HCT116 (cell line): ENCODE data around the gene RAD51AP1. TPM values are rescaled to one million over a fixed set of nuclear protein-coding genes. Genes with fewer than 3 reads are reported as not detected.

ENCODE experiments used
- ATAC-seq: fragments of 200-7000 bp; cut with Tn5 transposase; 2 replicates; pipeline ENCODE4 v1.9.1; 2020; ENCODE audit warnings: mild to moderate bottlenecking, moderate library complexity
- BruUV-seq: library from RNA; stranded (reverse); fragments of 400-500 nt; replicated peaks from 2 replicates; lab custom pipeline; 2021; lab: Mats Ljungman, UMichigan
- CTCF ChIA-PET: fragments of 300-600 bp; sonication (Branson Sonifier 250); formaldehyde crosslinking; loops from one replicate; lab custom pipeline; 2021; ENCODE audit warnings: antibody characterized with exemption; lab: Charles Lee
- POLR2A ChIA-PET: fragments of 300-600, 350-600 bp; sonication (Branson Sonifier 250); formaldehyde crosslinking; loops from one replicate; lab custom pipeline; 2021; ENCODE audit warnings: antibody characterized with exemption; lab: Charles Lee
- RAD21 ChIA-PET, 2 experiments: fragments of 300-600 bp; sonication (Branson Sonifier 250); formaldehyde crosslinking; loops; one replicate each; lab custom pipeline; 2023; ENCODE audit warnings: low total read pairs in 2 of 2; ENCODE audit not compliant: uncharacterized antibody in 2 of 2, unreplicated experiment in 2 of 2, low non-redundant PET in 1 of 2; lab: Charles Lee
- DNase-seq: peaks from one replicate; pipeline ENCODE4 v3.0.0-alpha.2; 2010; ENCODE audit warnings: low read depth, low spot score
- H2AFZ ChIP-seq: fragments of 200-600 bp; shearing (Covaris generic), sonication (generic); 2 replicates; pipeline ENCODE4 v1.6.1; 2017; ENCODE audit warnings: low read depth, mixed run types, mixed read lengths, antibody characterized with exemption, low read length; ENCODE audit not compliant: poor library complexity, severe bottlenecking
- H3K27ac ChIP-seq: 2 replicates; pipeline ENCODE4 v1.5.1; 2012; ENCODE audit warnings: low read depth, low read length
- H3K27me3 ChIP-seq: fragments of 200-600 bp; sonication (generic); 2 replicates; pipeline ENCODE4 v1.6.1; 2016; ENCODE audit warnings: mixed run types, low read length, mixed read lengths; ENCODE audit not compliant: insufficient read depth
- H3K36me3 ChIP-seq, 2 experiments: fragments of 200-500 bp in 1 of 2; fragments of 200-600 bp in 1 of 2; sonication (Bioruptor generic) in 1 of 2; sonication (generic) in 1 of 2; 2 replicates each; pipeline versions ENCODE4 v1.5.1 to v1.6.1; 2014 to 2016; ENCODE audit warnings: low read length in 2 of 2, inconsistent platforms in 1 of 2, mixed read lengths in 1 of 2, mixed run types in 1 of 2; ENCODE audit not compliant: insufficient read depth in 2 of 2, control insufficient read depth in 1 of 2
- H3K4me1 ChIP-seq, 2 experiments: fragments of 200-600 bp in 1 of 2; sonication (generic) in 1 of 2; 2 replicates each; pipeline versions ENCODE4 v1.5.1 to v1.6.1; 2012 to 2017; ENCODE audit warnings: low read length in 2 of 2, inconsistent platforms in 1 of 2, mild to moderate bottlenecking in 1 of 2, mixed read lengths in 1 of 2, mixed run types in 1 of 2, moderate library complexity in 1 of 2; ENCODE audit not compliant: insufficient read depth in 2 of 2, control insufficient read depth in 1 of 2
- H3K4me2 ChIP-seq: fragments of 200-600 bp; sonication (generic); 2 replicates; pipeline ENCODE4 v1.6.1; 2017; ENCODE audit warnings: mixed run types, low read length, mixed read lengths
- H3K4me3 ChIP-seq, 2 experiments: fragments of 200-600 bp in 1 of 2; sonication (generic) in 1 of 2; replicated peaks in 1 of 2; 2 replicates each; pipeline ENCODE4 v1.5.1; 2011 to 2016; ENCODE audit warnings: low read length in 2 of 2, control low read depth in 1 of 2, low read depth in 1 of 2, mild to moderate bottlenecking in 1 of 2, mixed read lengths in 1 of 2, mixed run types in 1 of 2
- H3K79me2 ChIP-seq: fragments of 200-600 bp; sonication (generic); 2 replicates; pipeline ENCODE4 v1.6.1; 2017; ENCODE audit warnings: mild to moderate bottlenecking, mixed run types, low read length, moderate library complexity, mixed read lengths; ENCODE audit not compliant: insufficient read depth
- H3K9ac ChIP-seq: fragments of 200-600 bp; sonication (generic); 2 replicates; pipeline ENCODE4 v1.6.1; 2016; ENCODE audit warnings: low read length, mixed read lengths
- H3K9me2 ChIP-seq: fragments of 200-600 bp; sonication (generic), shearing (Covaris generic); 2 replicates; pipeline ENCODE4 v1.6.1; 2017; ENCODE audit warnings: mixed run types, mild to moderate bottlenecking, moderate library complexity; ENCODE audit not compliant: insufficient read depth
- H3K9me3 ChIP-seq, 2 experiments: fragments of 200-500 bp in 1 of 2; fragments of 200-600 bp in 1 of 2; sonication (Bioruptor generic) in 1 of 2; sonication (generic) in 1 of 2; 2 replicates each; pipeline ENCODE4 v1.6.1; 2014 to 2017; ENCODE audit warnings: low read length in 2 of 2, mixed read lengths in 2 of 2, inconsistent platforms in 1 of 2, low read depth in 1 of 2, mild to moderate bottlenecking in 1 of 2, mixed run types in 1 of 2, moderate library complexity in 1 of 2; ENCODE audit not compliant: control insufficient read depth in 1 of 2, insufficient read depth in 1 of 2
- H4K20me1 ChIP-seq: fragments of 200-600 bp; sonication (generic), shearing (Covaris generic); 2 replicates; pipeline ENCODE4 v1.6.1; 2017; ENCODE audit warnings: mixed run types, mild to moderate bottlenecking, moderate library complexity; ENCODE audit not compliant: insufficient read depth
- ATF3 ChIP-seq: IDR thresholded peaks from 2 replicates; pipeline ENCODE4 v1.6.1; 2012
- CEBPB ChIP-seq: IDR thresholded peaks from 2 replicates; pipeline ENCODE4 v1.6.1; 2012; ENCODE audit warnings: low read depth
- EZH2phosphoT487 ChIP-seq: fragments of 200-600 bp; IDR thresholded peaks from 2 replicates; pipeline ENCODE4 v1.6.1; 2018; ENCODE audit warnings: antibody characterized with exemption, borderline replicate concordance
- FOSL1 ChIP-seq: IDR thresholded peaks from 2 replicates; pipeline ENCODE4 v1.6.1; 2012; ENCODE audit warnings: low read depth
- JUND ChIP-seq: IDR thresholded peaks from 2 replicates; pipeline ENCODE4 v1.6.1; 2012
- MAX ChIP-seq: IDR thresholded peaks from 2 replicates; pipeline ENCODE4 v1.6.1; 2012
- RAD21 ChIP-seq: IDR thresholded peaks from 2 replicates; pipeline ENCODE4 v1.6.1; 2012; ENCODE audit warnings: low read depth, mild to moderate bottlenecking
- REST ChIP-seq: IDR thresholded peaks from 2 replicates; pipeline ENCODE4 v1.6.1; 2012; ENCODE audit warnings: low read depth
- SIN3A ChIP-seq: IDR thresholded peaks from 2 replicates; pipeline ENCODE4 v1.6.1; 2012; ENCODE audit warnings: low read depth
- SP1 ChIP-seq: IDR thresholded peaks from 2 replicates; pipeline ENCODE4 v1.6.1; 2012; ENCODE audit warnings: low read depth
- SRF ChIP-seq: IDR thresholded peaks from 2 replicates; pipeline ENCODE4 v1.6.1; 2012; ENCODE audit warnings: low read depth
- ZNF274 ChIP-seq: fragments of 200-500 bp; sonication (Bioruptor generic); IDR thresholded peaks from 2 replicates; pipeline ENCODE4 v1.6.1; 2014; ENCODE audit warnings: mild to moderate bottlenecking, low read depth, low read length, inconsistent platforms
- intact Hi-C: fragments of 100-400 bp; cut with micrococcal nuclease; formaldehyde crosslinking; loops from 2 replicates; pipeline ENCODE4 v1.10.0; 2022
- total RNA-seq: library from RNA; stranded (reverse); gene quantifications from one replicate; pipeline ENCODE4 v1.2.1, GENCODE V29; 2021; ENCODE audit not compliant: unreplicated experiment

Gene RAD51AP1
- total RNA-seq, 1 experiment from 2014 or later = 28.2 TPM

DNA sequence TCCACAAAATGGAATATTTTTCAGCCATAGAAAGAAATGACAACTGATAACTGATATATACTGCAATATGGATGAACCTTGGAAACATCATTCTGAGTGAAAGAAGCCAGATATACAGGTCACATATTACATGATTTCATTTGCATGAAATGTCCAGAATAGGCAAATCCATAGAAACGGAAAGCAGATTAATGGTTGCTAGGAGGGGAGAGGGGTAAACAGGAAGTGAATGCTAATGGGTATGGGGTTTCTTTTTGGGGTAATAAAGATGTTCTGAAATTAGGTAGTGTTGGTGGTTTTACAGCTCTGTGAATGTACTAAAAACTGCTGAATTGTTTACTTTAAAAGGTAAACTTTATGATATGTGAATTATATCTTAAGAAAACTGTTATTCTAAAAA lies 6.5 kb downstream of the RAD51AP1 start:
- Histone ChIP-seq H2AFZ (no peak overlapping the region), H3K4me1 (peaks cover 1% of the 10 kb centered on the region in 2 experiments), H3K9me3 (no peaks in the 10 kb centered on the region), H3K4me2 (no peak overlapping the region), H3K79me2 (peaks cover 25% of the 10 kb centered on the region), H3K4me3 (no peak overlapping the region), H3K9me2 (no peaks in the 10 kb centered on the region), H3K9ac (no peak overlapping the region), H3K36me3 (peaks cover 25 to 44% of the 10 kb centered on the region in 2 experiments; a peak in 3 of 4 replicates), H4K20me1 (no peaks in the 10 kb centered on the region), H3K27ac (no peak overlapping the region), H3K27me3 (no peaks in the 10 kb centered on the region)
- ChIA-PET CTCF (no interaction called here), RAD21 (no interaction called here), POLR2A (no interaction called here)
- intact Hi-C loops = no loop called here
- TF ChIP-seq ATF3 (no peak), CEBPB (no peak), REST (no peak), EZH2phosphoT487 (no peak), ZNF274 (no peak), FOSL1 (no peak), JUND (no peak), SRF (no peak), RAD21 (no peak), SP1 (no peak), SIN3A (no peak), MAX (no peak)
- no TSS peak for BruUV-seq
- DNase-seq = no peak
- no peak for ATAC-seq
